SK-N-SH (cell line): ENCODE measurements around the gene LHFPL6. TPM values are rescaled to one million over a fixed set of nuclear protein-coding genes. Genes with fewer than 3 reads are reported as not detected.

Experiments used
- CTCF ChIA-PET: fragments of 300-600, 350-600 bp; formaldehyde crosslinking; extraction: SDS; loops from one replicate; lab custom pipeline; 2021; lab: Yijun Ruan, JAX
- POLR2A ChIA-PET: fragments of 350-600 bp; sonication (Branson Sonifier 250); formaldehyde crosslinking; extraction: SDS; loops from one replicate; lab custom pipeline; 2020; ENCODE audit warnings: antibody characterized with exemption, inconsistent platforms; lab: Yijun Ruan, JAX
- DNase-seq: peaks from one replicate; pipeline ENCODE4 v3.0.0; 2012
- H2AFZ ChIP-seq: fragments of 200-600 bp; sonication (generic); 2 replicates; pipeline ENCODE4 v1.8.1; 2016; ENCODE audit warnings: antibody characterized with exemption, mild to moderate bottlenecking, low read depth
- H3F3A ChIP-seq: fragments of 200-600 bp; sonication (generic); replicated peaks from 2 replicates; pipeline ENCODE3; 2016; ENCODE audit warnings: antibody characterized with exemption, mild to moderate bottlenecking; ENCODE audit not compliant: insufficient read depth
- H3K27ac ChIP-seq, 2 experiments: fragments of 200-500 bp in 1 of 2; fragments of 200-600 bp in 1 of 2; sonication (Bioruptor generic) in 1 of 2; sonication (generic), shearing (Covaris generic) in 1 of 2; 2 replicates each; pipeline versions ENCODE4 v1.5.1 to v1.6.1; 2014 to 2016; ENCODE audit warnings: low read depth in 2 of 2, inconsistent platforms in 1 of 2, low read length in 1 of 2, mild to moderate bottlenecking in 1 of 2, mixed read lengths in 1 of 2
- H3K27me3 ChIP-seq: fragments of 200-600 bp; sonication (generic), shearing (Covaris generic); 2 replicates; pipeline ENCODE4 v1.6.1; 2016; ENCODE audit warnings: mixed run types; ENCODE audit not compliant: insufficient read depth
- H3K36me3 ChIP-seq, 2 experiments: fragments of 200-500 bp in 1 of 2; fragments of 200-600 bp in 1 of 2; sonication (Bioruptor generic) in 1 of 2; sonication (generic) in 1 of 2; replicated peaks in 1 of 2; 2 replicates each; pipeline versions ENCODE3 to v1.5.1; 2014 to 2016; ENCODE audit warnings: low read length in 1 of 2, mild to moderate bottlenecking in 1 of 2; ENCODE audit not compliant: insufficient read depth in 2 of 2, control insufficient read depth in 1 of 2
- H3K4me1 ChIP-seq, 2 experiments: fragments of 200-500 bp in 1 of 2; fragments of 200-600 bp in 1 of 2; sonication (Bioruptor generic) in 1 of 2; sonication (generic), shearing (Covaris generic) in 1 of 2; 2 replicates each; pipeline versions ENCODE4 v1.5.1 to v1.6.1; 2014 to 2016; ENCODE audit warnings: low read depth in 1 of 2, low read length in 1 of 2, mixed run types in 1 of 2; ENCODE audit not compliant: insufficient read depth in 2 of 2, control insufficient read depth in 1 of 2
- H3K4me2 ChIP-seq: fragments of 200-600 bp; sonication (generic), shearing (Covaris generic); 2 replicates; pipeline ENCODE4 v1.6.1; 2017; ENCODE audit warnings: mixed run types
- H3K4me3 ChIP-seq, 2 experiments: fragments of 200-500 bp in 1 of 2; fragments of 200-600 bp in 1 of 2; sonication (Bioruptor generic) in 1 of 2; sonication (generic), shearing (Covaris generic) in 1 of 2; 2 replicates each; pipeline versions ENCODE4 v1.5.1 to v1.8.1; 2014 to 2016; ENCODE audit warnings: low read depth in 2 of 2, inconsistent platforms in 1 of 2, low read length in 1 of 2, mild to moderate bottlenecking in 1 of 2, mixed read lengths in 1 of 2, moderate library complexity in 1 of 2
- H3K79me2 ChIP-seq: fragments of 200-600 bp; sonication (generic); 2 replicates; pipeline ENCODE4 v1.8.1; 2017; ENCODE audit warnings: mild to moderate bottlenecking; ENCODE audit not compliant: insufficient read depth
- H3K9ac ChIP-seq: fragments of 200-600 bp; sonication (generic); 2 replicates; pipeline ENCODE4 v1.6.1; 2017; ENCODE audit warnings: mixed run types
- H3K9me2 ChIP-seq: fragments of 200-600 bp; sonication (generic); 2 replicates; pipeline ENCODE4 v1.6.1; 2017; ENCODE audit warnings: mixed run types
- H3K9me3 ChIP-seq: fragments of 200-600 bp; sonication (generic); 2 replicates; pipeline ENCODE4 v1.6.1; 2017; ENCODE audit warnings: mixed run types, mild to moderate bottlenecking, moderate library complexity
- H4K20me1 ChIP-seq: fragments of 200-600 bp; sonication (generic); 2 replicates; pipeline ENCODE4 v1.6.1; 2017; ENCODE audit warnings: mild to moderate bottlenecking, mixed run types; ENCODE audit not compliant: insufficient read depth
- CHD2 ChIP-seq: fragments of 150-350 bp; IDR thresholded peaks from 2 replicates; pipeline ENCODE4 v1.6.1; 2018; ENCODE audit warnings: low read length; ENCODE audit not compliant: partially characterized antibody
- EP300 ChIP-seq, 2 experiments: IDR thresholded peaks; 2 replicates each; pipeline versions ENCODE4 v1.4.0 to v1.6.1; 2012; ENCODE audit warnings: borderline replicate concordance in 1 of 2, low read depth in 1 of 2, low read length in 1 of 2
- EZH2phosphoT487 ChIP-seq: fragments of 200-600 bp; sonication (generic); IDR thresholded peaks from 2 replicates; pipeline ENCODE4 v1.6.1; 2017; ENCODE audit warnings: low read depth, mixed run types, mild to moderate bottlenecking, antibody characterized with exemption, moderate library complexity, borderline replicate concordance
- FOXJ3 ChIP-seq: sonication (generic); formaldehyde crosslinking; IDR thresholded peaks from 2 replicates; pipeline ENCODE4 v1.5.1; 2020; ENCODE audit warnings: mild to moderate bottlenecking, missing genetic modification reagents
- GABPA ChIP-seq: IDR thresholded peaks from 2 replicates; pipeline ENCODE4 v1.4.0; 2012; ENCODE audit warnings: low read depth, mild to moderate bottlenecking
- GATA2 ChIP-seq: sonication (generic); formaldehyde crosslinking; IDR thresholded peaks from 2 replicates; pipeline ENCODE4 v1.5.0; 2020; ENCODE audit warnings: mild to moderate bottlenecking, missing genetic modification reagents
- JUND ChIP-seq: IDR thresholded peaks from 2 replicates; pipeline ENCODE4 v1.4.0; 2012
- NFIC ChIP-seq: IDR thresholded peaks from 2 replicates; pipeline ENCODE4 v1.4.0; 2012; ENCODE audit warnings: borderline replicate concordance
- NRF1 ChIP-seq: IDR thresholded peaks from 2 replicates; pipeline ENCODE4 v1.6.1; 2012; ENCODE audit warnings: low read depth, mild to moderate bottlenecking, low read length
- RAD21 ChIP-seq: IDR thresholded peaks from 2 replicates; pipeline ENCODE4 v1.6.1; 2012; ENCODE audit warnings: mild to moderate bottlenecking, low read length
- RCOR1 ChIP-seq: fragments of 150-350 bp; IDR thresholded peaks from 2 replicates; pipeline ENCODE4 v1.6.1; 2017; ENCODE audit warnings: antibody characterized with exemption, low read length
- RFX5 ChIP-seq: IDR thresholded peaks from 2 replicates; pipeline ENCODE4 v1.6.1; 2012; ENCODE audit warnings: mild to moderate bottlenecking, improper control_type of control experiment, low read length
- RXRA ChIP-seq: IDR thresholded peaks from 2 replicates; pipeline ENCODE4 v1.4.0; 2012; ENCODE audit warnings: low read depth, mild to moderate bottlenecking, borderline replicate concordance
- SMC3 ChIP-seq: IDR thresholded peaks from 2 replicates; pipeline ENCODE4 v1.6.1; 2012; ENCODE audit warnings: low read depth, low read length, improper control_type of control experiment
- TAF1 ChIP-seq: IDR thresholded peaks from 2 replicates; pipeline ENCODE4 v1.6.1; 2012; ENCODE audit warnings: low read depth, mild to moderate bottlenecking, low read length, moderate library complexity, borderline replicate concordance
- whole genome bisulfite sequencing: methylation state at CpG from one replicate; pipeline ENCODE4 v1.1.6; 2017; ENCODE audit warnings: low lambda C conversion rate; 5-methylcytosine and 5-hydroxymethylcytosine counted together
- polyA plus RNA-seq, 3 experiments: library from polyadenylated mRNA; depleted of rRNA; stranded (reverse); fragments of >200 nt; gene quantifications; 2 replicates each; pipeline ENCODE4 v1.2.3, GENCODE V29; 2012
- TF ChIP-seq, protein P1 (sequence below): fragments of 200-600 bp; sonication (generic); IDR thresholded peaks from 2 replicates; pipeline ENCODE4 v1.6.1; 2017; ENCODE audit warnings: antibody characterized with exemption, mild to moderate bottlenecking, moderate library complexity
- TF ChIP-seq, protein P2 (sequence below): IDR thresholded peaks from 2 replicates; pipeline ENCODE4 v1.4.0; 2012; ENCODE audit warnings: low read depth
- TF ChIP-seq, protein P3 (sequence below): fragments of 150-350 bp; IDR thresholded peaks from 2 replicates; pipeline ENCODE4 v1.6.1; 2016; ENCODE audit warnings: mild to moderate bottlenecking, low read depth, low read length
- TF ChIP-seq, protein P4 (sequence below): IDR thresholded peaks from 2 replicates; pipeline ENCODE4 v1.4.0; 2012; ENCODE audit warnings: low read depth, borderline replicate concordance
- TF ChIP-seq, protein P5 (sequence below): IDR thresholded peaks from 2 replicates; pipeline ENCODE4 v1.4.0; 2012; ENCODE audit warnings: low read depth, borderline replicate concordance

LHFPL6 gene
- polyA plus RNA-seq, 1 of the 3 experiments (the other 2 are of a cell fraction), result 22.2 TPM

DNA sequence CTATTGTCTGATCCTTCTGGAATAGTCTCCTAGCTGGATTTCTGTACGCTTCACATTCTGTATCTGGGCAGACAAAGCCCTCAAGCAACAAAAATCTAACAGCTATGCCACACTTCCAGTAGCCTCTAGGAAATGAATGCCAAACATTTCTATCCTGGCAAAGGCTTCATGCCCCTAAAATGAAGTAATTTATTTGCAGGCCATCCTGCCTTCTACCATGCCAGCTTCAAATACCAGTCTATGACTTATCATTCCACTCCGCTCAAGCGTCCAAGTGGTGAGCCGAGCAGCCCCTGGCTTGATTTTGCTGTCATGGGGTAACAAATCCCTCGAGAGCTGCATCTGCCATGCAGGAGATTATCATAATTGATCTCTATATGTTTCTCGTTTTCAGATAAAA, 86.9 kb downstream of the LHFPL6 start (continued):
- peak in 1 of 2 experiments; percentile 71; a peak in 2 of 4 replicates for TF ChIP-seq EP300 (IDR thresholded peaks at IDR 0.05; ENCODE audit: borderline replicate concordance in 1 of 2, low read depth in 1 of 2, low read length in 1 of 2)
- TF ChIP-seq, protein P1, sequence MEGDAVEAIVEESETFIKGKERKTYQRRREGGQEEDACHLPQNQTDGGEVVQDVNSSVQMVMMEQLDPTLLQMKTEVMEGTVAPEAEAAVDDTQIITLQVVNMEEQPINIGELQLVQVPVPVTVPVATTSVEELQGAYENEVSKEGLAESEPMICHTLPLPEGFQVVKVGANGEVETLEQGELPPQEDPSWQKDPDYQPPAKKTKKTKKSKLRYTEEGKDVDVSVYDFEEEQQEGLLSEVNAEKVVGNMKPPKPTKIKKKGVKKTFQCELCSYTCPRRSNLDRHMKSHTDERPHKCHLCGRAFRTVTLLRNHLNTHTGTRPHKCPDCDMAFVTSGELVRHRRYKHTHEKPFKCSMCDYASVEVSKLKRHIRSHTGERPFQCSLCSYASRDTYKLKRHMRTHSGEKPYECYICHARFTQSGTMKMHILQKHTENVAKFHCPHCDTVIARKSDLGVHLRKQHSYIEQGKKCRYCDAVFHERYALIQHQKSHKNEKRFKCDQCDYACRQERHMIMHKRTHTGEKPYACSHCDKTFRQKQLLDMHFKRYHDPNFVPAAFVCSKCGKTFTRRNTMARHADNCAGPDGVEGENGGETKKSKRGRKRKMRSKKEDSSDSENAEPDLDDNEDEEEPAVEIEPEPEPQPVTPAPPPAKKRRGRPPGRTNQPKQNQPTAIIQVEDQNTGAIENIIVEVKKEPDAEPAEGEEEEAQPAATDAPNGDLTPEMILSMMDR, result no peak
- TF ChIP-seq, protein P2, sequence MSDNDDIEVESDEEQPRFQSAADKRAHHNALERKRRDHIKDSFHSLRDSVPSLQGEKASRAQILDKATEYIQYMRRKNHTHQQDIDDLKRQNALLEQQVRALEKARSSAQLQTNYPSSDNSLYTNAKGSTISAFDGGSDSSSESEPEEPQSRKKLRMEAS, result no peak
- peak; percentile 70 for TF ChIP-seq NFIC
- TF ChIP-seq RFX5, result no peak
- TF ChIP-seq JUND, result peak; percentile 60; the same call in 1 of the 2 replicates
- no peak for TF ChIP-seq GABPA
- no peak for TF ChIP-seq FOXJ3
- TF ChIP-seq, all 33 proteins: peak for 12

DNA sequence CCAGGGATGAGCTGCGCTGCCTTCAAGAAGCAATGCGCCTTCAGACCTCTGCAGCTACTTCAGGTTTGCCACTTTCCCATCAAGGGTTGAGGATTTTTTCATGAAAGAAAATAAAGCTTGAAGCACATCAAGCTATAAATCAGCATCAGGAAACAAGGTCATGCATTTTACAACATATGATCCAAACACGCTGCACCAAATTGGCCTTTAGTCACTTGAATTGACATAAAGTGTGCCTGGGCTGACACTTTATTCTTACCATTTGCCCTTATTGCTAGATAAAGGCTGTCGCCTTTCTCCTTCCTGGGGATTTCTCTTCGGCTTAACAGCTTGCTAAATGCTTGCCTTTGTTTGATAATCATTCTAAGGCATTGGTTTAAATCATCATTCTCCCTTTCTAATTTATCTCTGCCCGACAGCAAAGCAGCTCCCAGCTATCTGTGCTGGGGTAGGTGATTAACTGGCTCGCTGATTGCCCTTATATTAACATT, 87.7 kb downstream of the LHFPL6 start:
- no peaks in the 10 kb centered on the region for H3K36me3 ChIP-seq
- no peak for DNase-seq
- H3K4me1 ChIP-seq, result peaks cover 8 to 16% of the 10 kb centered on the region in 2 experiments; a peak in 3 of 4 replicates
- WGBS, result 88% methylated on average over 7 of the region's 7 CpGs
- H3F3A ChIP-seq, result no peaks in the 10 kb centered on the region
- no peaks in the 10 kb centered on the region for H3K27me3 ChIP-seq
- H3K9me2 ChIP-seq, result no peaks in the 10 kb centered on the region
- TF ChIP-seq, protein P3, sequence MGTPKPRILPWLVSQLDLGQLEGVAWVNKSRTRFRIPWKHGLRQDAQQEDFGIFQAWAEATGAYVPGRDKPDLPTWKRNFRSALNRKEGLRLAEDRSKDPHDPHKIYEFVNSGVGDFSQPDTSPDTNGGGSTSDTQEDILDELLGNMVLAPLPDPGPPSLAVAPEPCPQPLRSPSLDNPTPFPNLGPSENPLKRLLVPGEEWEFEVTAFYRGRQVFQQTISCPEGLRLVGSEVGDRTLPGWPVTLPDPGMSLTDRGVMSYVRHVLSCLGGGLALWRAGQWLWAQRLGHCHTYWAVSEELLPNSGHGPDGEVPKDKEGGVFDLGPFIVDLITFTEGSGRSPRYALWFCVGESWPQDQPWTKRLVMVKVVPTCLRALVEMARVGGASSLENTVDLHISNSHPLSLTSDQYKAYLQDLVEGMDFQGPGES, result no peak
- TF ChIP-seq EP300 (IDR thresholded peaks at IDR 0.05; ENCODE audit: borderline replicate concordance in 1 of 2, low read depth in 1 of 2, low read length in 1 of 2) (no peak), RFX5 (no peak), GATA2 (no peak), GABPA (no peak), SMC3 (no peak), TAF1 (no peak), RXRA (no peak), EZH2phosphoT487 (no peak), RAD21 (no peak), RCOR1 (no peak), NRF1 (no peak), CHD2 (no peak)
- TF ChIP-seq, protein P4, sequence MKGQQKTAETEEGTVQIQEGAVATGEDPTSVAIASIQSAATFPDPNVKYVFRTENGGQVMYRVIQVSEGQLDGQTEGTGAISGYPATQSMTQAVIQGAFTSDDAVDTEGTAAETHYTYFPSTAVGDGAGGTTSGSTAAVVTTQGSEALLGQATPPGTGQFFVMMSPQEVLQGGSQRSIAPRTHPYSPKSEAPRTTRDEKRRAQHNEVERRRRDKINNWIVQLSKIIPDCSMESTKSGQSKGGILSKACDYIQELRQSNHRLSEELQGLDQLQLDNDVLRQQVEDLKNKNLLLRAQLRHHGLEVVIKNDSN, result no peak
- TF ChIP-seq, protein P2, result no peak
- TF ChIP-seq, protein P5, sequence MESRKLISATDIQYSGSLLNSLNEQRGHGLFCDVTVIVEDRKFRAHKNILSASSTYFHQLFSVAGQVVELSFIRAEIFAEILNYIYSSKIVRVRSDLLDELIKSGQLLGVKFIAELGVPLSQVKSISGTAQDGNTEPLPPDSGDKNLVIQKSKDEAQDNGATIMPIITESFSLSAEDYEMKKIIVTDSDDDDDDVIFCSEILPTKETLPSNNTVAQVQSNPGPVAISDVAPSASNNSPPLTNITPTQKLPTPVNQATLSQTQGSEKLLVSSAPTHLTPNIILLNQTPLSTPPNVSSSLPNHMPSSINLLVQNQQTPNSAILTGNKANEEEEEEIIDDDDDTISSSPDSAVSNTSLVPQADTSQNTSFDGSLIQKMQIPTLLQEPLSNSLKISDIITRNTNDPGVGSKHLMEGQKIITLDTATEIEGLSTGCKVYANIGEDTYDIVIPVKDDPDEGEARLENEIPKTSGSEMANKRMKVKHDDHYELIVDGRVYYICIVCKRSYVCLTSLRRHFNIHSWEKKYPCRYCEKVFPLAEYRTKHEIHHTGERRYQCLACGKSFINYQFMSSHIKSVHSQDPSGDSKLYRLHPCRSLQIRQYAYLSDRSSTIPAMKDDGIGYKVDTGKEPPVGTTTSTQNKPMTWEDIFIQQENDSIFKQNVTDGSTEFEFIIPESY, result no peak
- TF ChIP-seq, protein P1, result no peak
- no peak overlapping the region for H3K9ac ChIP-seq
- H2AFZ ChIP-seq, result no peak overlapping the region
- ChIA-PET POLR2A (no interaction called here), CTCF (interaction anchor here (1.0 to 1.2 kb wide), 2 partner anchors 17 to 101 kb away, joined by 3 to 4 read pairs; no protein-coding TSS in a partner anchor)
- H4K20me1 ChIP-seq, result no peaks in the 10 kb centered on the region
- no peak overlapping the region for H3K4me2 ChIP-seq
- no peak overlapping the region for H3K4me3 ChIP-seq
- H3K27ac ChIP-seq, result peak overlapping the region in 1 of 2 experiments; percentile 58; a peak in 1 of 4 replicates
- H3K9me3 ChIP-seq, result no peaks in the 10 kb centered on the region
- H3K79me2 ChIP-seq, result 0 out of 2 replicates have a peak, but pooled peaks cover 3% of the 10 kb centered on the region
